ENCODE measurements around the gene ANKRD6. TPM values are rescaled to one million over a fixed set of nuclear protein-coding genes. Genes with fewer than 3 reads are reported as not detected.

ANKRD6 gene
- total RNA-seq, 1 donor from 2014 or later: 43.5 TPM

- Mint-ChIP-seq H3K36me3 (peaks cover 1% of the 10 kb centered on the region), H3K4me1 (peaks cover 13% of the 10 kb centered on the region), H3K27ac (peak overlapping the region; percentile 78), H3K9me3 (no peaks in the 10 kb centered on the region), H3K27me3 (ENCODE audit: low read depth) (no peaks in the 10 kb centered on the region), H3K4me3 (no peak overlapping the region)
- no peak for DNase-seq (ENCODE audit: low spot score in 2 of 2, unreplicated experiment in 2 of 2)
- TF ChIP-seq, protein P1, sequence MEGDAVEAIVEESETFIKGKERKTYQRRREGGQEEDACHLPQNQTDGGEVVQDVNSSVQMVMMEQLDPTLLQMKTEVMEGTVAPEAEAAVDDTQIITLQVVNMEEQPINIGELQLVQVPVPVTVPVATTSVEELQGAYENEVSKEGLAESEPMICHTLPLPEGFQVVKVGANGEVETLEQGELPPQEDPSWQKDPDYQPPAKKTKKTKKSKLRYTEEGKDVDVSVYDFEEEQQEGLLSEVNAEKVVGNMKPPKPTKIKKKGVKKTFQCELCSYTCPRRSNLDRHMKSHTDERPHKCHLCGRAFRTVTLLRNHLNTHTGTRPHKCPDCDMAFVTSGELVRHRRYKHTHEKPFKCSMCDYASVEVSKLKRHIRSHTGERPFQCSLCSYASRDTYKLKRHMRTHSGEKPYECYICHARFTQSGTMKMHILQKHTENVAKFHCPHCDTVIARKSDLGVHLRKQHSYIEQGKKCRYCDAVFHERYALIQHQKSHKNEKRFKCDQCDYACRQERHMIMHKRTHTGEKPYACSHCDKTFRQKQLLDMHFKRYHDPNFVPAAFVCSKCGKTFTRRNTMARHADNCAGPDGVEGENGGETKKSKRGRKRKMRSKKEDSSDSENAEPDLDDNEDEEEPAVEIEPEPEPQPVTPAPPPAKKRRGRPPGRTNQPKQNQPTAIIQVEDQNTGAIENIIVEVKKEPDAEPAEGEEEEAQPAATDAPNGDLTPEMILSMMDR (IDR thresholded peaks at IDR 0.05; ENCODE audit: unreplicated experiment): no peak
Measured at GRCh38 chr6:89475101-89475500, 42.1 kb downstream of the ANKRD6 start.

DNA sequence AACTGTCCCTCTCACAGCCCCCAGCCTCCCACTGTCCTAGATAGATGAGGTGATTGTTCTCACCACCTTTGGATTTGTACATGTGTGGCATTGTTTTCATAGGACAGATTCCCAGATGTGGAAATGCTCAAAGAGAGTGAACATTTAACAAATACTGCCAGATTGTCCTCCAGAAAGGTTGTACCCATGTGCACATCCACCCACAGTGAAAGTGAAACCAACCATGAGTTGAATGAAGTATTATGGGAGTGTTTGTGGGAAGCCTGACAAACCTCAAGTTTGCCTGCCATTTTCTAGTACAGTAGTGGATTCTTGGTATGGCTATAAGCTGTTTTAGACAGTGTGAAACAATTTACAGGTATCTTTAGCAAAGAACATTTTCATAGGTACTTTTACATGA, 42.7 kb downstream of the ANKRD6 start:
- Mint-ChIP-seq H3K4me3 (no peak overlapping the region), H3K9me3 (no peaks in the 10 kb centered on the region), H3K27me3 (ENCODE audit: low read depth) (no peaks in the 10 kb centered on the region), H3K27ac (peak overlapping the region; percentile 78), H3K36me3 (peaks cover 1% of the 10 kb centered on the region), H3K4me1 (peaks cover 11% of the 10 kb centered on the region)
- DNase-seq (ENCODE audit: low spot score in 2 of 2, unreplicated experiment in 2 of 2): no peak
- TF ChIP-seq, protein P1 (IDR thresholded peaks at IDR 0.05; ENCODE audit: unreplicated experiment): no peak

- no peak overlapping the region for H3K27ac Mint-ChIP-seq
- H3K9me3 Mint-ChIP-seq: no peaks in the 10 kb centered on the region
- H3K27me3 Mint-ChIP-seq (ENCODE audit: low read depth): no peaks in the 10 kb centered on the region
- peaks cover 1% of the 10 kb centered on the region for H3K36me3 Mint-ChIP-seq
- peaks cover 29% of the 10 kb centered on the region for H3K4me1 Mint-ChIP-seq
- no peak overlapping the region for H3K4me3 Mint-ChIP-seq
- TF ChIP-seq, protein P1 (IDR thresholded peaks at IDR 0.05; ENCODE audit: unreplicated experiment): no peak
- no peak for DNase-seq (ENCODE audit: low spot score in 2 of 2, unreplicated experiment in 2 of 2)
Measured at GRCh38 chr6:89479897-89480296, 46.9 kb downstream of the ANKRD6 start.

DNA sequence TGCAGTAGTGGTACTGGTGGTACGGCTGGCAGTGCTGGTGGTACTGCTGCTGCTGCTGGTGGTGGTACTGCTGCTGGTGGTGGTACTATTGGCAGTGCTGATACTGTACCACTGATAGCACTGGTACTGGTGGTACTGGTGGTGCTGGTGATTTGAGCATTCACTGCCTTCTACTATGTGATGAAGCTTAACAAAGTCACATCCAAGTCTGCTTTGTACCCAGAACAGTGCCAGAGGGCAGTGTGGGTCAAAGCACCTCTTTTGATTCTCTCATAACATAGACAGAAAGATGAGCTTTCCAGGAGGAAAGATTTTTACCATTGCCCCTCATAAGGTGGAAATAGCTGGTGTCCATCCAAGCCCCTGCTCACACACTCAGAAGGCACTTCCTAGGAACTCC, 48.7 kb downstream of the ANKRD6 start:
- TF ChIP-seq, protein P1 (IDR thresholded peaks at IDR 0.05; ENCODE audit: unreplicated experiment): no peak
- DNase-seq (ENCODE audit: low spot score in 2 of 2, unreplicated experiment in 2 of 2): no peak
- no peak overlapping the region for H3K27ac Mint-ChIP-seq
- peaks cover 23% of the 10 kb centered on the region for H3K4me1 Mint-ChIP-seq
- no peak overlapping the region for H3K4me3 Mint-ChIP-seq
- H3K36me3 Mint-ChIP-seq: peaks cover 1% of the 10 kb centered on the region
- no peaks in the 10 kb centered on the region for H3K9me3 Mint-ChIP-seq
- H3K27me3 Mint-ChIP-seq (ENCODE audit: low read depth): no peaks in the 10 kb centered on the region

DNA sequence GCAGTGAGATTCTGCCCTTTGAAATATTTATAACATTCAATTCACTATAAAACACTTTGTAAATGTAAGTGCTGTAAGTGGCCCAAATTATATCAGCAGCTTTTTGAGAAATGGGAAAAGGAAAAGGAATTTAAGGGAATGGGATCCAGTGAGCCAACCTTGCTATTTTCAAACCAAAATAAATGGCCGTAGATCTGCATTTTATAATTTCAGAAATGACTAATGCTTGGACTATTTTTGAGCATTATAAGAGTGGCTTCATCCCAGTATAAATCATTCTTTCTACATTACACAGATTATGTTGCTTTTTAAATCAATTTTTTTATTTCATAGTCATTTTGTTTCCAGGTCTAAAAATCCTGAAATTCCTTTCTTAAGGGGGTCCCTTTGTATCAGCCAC, 49.2 kb downstream of the ANKRD6 start:
- H3K9me3 Mint-ChIP-seq: no peaks in the 10 kb centered on the region
- H3K36me3 Mint-ChIP-seq: peaks cover 1% of the 10 kb centered on the region
- no peaks in the 10 kb centered on the region for H3K27me3 Mint-ChIP-seq (ENCODE audit: low read depth)
- no peak overlapping the region for H3K27ac Mint-ChIP-seq
- TF ChIP-seq, protein P1 (IDR thresholded peaks at IDR 0.05; ENCODE audit: unreplicated experiment): no peak
- peaks cover 23% of the 10 kb centered on the region for H3K4me1 Mint-ChIP-seq
- no peak overlapping the region for H3K4me3 Mint-ChIP-seq
- no peak for DNase-seq (ENCODE audit: low spot score in 2 of 2, unreplicated experiment in 2 of 2)
